Keratinocyte (primary cell): ENCODE results near the gene STK35.

ENCODE experiments used
- EZH2 ChIP-seq: IDR thresholded peaks from one replicate; pipeline ENCODE4 v1.6.1; 2012; ENCODE audit warnings: inconsistent platforms, mild to moderate bottlenecking, low read length, moderate library complexity
- TF ChIP-seq, protein P1 (sequence below), 3 experiments: IDR thresholded peaks in 1 of 3; conservative IDR thresholded peaks in 1 of 3; optimal IDR thresholded peaks in 1 of 3; 2 replicates in 2 of 3; 3 replicates in 1 of 3; pipeline versions ENCODE3 to v1.5.1; 2011; ENCODE audit warnings: low read length in 3 of 3, mild to moderate bottlenecking in 3 of 3, moderate library complexity in 2 of 3, control low read depth in 1 of 3, inconsistent platforms in 1 of 3; ENCODE audit not compliant: insufficient read depth in 2 of 3; ENCODE audit errors: extremely low read depth in 1 of 3

DNA sequence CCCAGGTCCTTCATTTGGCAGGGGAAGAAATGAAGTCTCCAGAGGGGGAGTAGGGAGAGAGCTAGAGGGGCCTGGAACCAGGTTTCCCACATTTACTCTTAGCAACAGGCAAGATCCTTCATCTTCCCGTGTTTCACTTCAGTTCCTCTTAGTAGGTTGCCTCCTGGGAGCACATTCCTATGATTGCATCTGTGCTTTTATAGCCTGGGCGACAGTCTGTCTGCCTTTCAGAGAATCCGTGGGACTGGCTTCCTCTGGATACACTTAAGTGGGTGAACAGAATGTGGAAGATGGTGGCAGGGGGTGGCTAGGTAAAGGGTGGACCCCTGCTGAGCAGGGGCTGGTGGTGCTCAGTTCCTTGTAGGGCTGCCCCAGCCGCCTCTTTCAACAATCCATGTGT is 33.4 kb downstream of the STK35 start:
- TF ChIP-seq, protein P1, sequence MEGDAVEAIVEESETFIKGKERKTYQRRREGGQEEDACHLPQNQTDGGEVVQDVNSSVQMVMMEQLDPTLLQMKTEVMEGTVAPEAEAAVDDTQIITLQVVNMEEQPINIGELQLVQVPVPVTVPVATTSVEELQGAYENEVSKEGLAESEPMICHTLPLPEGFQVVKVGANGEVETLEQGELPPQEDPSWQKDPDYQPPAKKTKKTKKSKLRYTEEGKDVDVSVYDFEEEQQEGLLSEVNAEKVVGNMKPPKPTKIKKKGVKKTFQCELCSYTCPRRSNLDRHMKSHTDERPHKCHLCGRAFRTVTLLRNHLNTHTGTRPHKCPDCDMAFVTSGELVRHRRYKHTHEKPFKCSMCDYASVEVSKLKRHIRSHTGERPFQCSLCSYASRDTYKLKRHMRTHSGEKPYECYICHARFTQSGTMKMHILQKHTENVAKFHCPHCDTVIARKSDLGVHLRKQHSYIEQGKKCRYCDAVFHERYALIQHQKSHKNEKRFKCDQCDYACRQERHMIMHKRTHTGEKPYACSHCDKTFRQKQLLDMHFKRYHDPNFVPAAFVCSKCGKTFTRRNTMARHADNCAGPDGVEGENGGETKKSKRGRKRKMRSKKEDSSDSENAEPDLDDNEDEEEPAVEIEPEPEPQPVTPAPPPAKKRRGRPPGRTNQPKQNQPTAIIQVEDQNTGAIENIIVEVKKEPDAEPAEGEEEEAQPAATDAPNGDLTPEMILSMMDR (optimal IDR thresholded peaks at IDR 0.05 in 1 of 3, IDR thresholded peaks at IDR 0.05 in 1 of 3, conservative IDR thresholded peaks at IDR 0.05 in 1 of 3; ENCODE audit: extremely low read depth in 1 of 3, insufficient read depth in 2 of 3, low read length in 3 of 3): no peak
- no peak for TF ChIP-seq EZH2
